ENCODE results near the gene LRCOL1.

The LRCOL1 gene

DNA sequence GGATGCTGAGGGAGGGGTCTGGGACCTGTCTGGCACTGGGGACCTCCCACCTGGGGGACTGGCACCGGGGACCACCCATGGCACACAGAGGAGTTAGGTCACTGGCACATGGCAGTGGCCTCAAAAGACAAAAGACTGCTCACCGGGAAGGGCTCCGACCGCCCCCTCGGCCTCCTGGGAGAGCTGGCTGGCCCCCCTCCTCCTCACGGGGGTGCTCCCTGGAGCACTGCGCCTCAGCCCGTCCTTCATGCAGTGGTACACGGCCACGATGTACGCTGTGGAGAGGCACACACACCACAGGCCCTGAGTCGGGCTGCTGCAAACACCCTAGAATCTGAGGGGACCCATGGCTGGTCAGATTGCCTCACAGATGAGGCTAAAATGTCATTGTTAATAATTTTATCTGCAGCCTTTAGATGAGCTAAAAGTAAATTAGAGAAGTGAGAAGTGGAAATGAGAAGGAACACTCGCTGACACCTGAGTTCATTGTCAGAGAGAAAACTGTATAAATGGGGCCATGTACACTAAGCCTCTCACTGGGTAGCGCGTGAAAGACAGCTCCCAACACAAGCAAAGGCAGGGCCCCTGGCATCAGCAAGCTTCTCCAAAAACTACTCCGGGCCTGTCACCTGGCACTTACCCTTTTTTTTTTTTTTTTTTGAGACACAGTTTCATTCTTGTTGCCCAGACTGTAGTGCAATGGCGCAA is 22.3 kb upstream of the LRCOL1 start:
- DNase-seq (ENCODE audit: extremely low spot score), result no peak
- ChIA-PET CTCF (interaction anchor here (0.6 kb wide), 1 partner anchor 78 kb away, joined by 3 read pairs; the partner anchor contains the start of gene PGAM5), POLR2A (no interaction called here)
- TF ChIP-seq TARDBP (IDR thresholded peaks at IDR 0.05), result no peak
- TF ChIP-seq FOXA1 (IDR thresholded peaks at IDR 0.05), result no peak
- no peak for TF ChIP-seq ARNT (IDR thresholded peaks at IDR 0.05)
- TF ChIP-seq, protein P1, sequence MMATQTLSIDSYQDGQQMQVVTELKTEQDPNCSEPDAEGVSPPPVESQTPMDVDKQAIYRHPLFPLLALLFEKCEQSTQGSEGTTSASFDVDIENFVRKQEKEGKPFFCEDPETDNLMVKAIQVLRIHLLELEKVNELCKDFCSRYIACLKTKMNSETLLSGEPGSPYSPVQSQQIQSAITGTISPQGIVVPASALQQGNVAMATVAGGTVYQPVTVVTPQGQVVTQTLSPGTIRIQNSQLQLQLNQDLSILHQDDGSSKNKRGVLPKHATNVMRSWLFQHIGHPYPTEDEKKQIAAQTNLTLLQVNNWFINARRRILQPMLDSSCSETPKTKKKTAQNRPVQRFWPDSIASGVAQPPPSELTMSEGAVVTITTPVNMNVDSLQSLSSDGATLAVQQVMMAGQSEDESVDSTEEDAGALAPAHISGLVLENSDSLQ (IDR thresholded peaks at IDR 0.05), result no peak
- TF ChIP-seq NFRKB (IDR thresholded peaks at IDR 0.05), result no peak
- TF ChIP-seq LEF1 (IDR thresholded peaks at IDR 0.05; ENCODE audit: borderline replicate concordance), result no peak
- no peak for TF ChIP-seq FOXK2 (IDR thresholded peaks at IDR 0.05)
- no peak for TF ChIP-seq SP1 (IDR thresholded peaks at IDR 0.05)
- TF ChIP-seq HDGF (IDR thresholded peaks at IDR 0.05; ENCODE audit: borderline replicate concordance), result no peak
- no peak for TF ChIP-seq FOXM1 (IDR thresholded peaks at IDR 0.05; ENCODE audit: borderline replicate concordance)
- no peak for TF ChIP-seq ELF4 (IDR thresholded peaks at IDR 0.05)
- TF ChIP-seq L3MBTL2 (conservative IDR thresholded peaks at IDR 0.05), result no peak
- no peak for TF ChIP-seq CTBP1 (IDR thresholded peaks at IDR 0.05; ENCODE audit: borderline replicate concordance)
- no peak for TF ChIP-seq SUZ12 (IDR thresholded peaks at IDR 0.05)

DNA sequence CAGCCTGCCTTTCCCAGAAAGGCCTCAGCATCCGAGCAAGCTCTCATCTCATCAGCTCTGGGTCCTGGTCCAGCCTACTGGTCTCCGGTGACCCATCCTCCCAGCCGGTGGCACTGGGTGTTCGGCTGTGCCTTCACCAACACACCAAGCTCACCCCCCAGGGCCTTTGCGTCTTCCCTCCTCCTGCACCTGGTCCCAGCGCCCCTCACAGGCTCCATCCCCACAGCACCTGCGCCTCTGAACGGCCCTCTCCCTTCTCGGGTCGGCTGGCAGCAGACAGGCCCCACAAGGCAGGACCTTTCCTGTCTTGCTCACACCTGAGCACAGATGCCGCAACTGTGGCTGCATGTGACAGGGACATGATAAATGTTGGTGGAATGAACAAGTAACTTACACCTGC is 21.3 kb upstream of the LRCOL1 start:
- POLR2A ChIA-PET, result no interaction called here
- no peak for TF ChIP-seq SUZ12 (IDR thresholded peaks at IDR 0.05)
- no peak for TF ChIP-seq SP1 (IDR thresholded peaks at IDR 0.05)
- TF ChIP-seq L3MBTL2 (conservative IDR thresholded peaks at IDR 0.05), result no peak
- TF ChIP-seq FOXM1 (IDR thresholded peaks at IDR 0.05; ENCODE audit: borderline replicate concordance), result no peak
- no peak for TF ChIP-seq NFRKB (IDR thresholded peaks at IDR 0.05)
- TF ChIP-seq ARNT (IDR thresholded peaks at IDR 0.05), result no peak
- TF ChIP-seq, protein P1 (IDR thresholded peaks at IDR 0.05), result no peak
- TF ChIP-seq LEF1 (IDR thresholded peaks at IDR 0.05; ENCODE audit: borderline replicate concordance), result no peak
- no peak for TF ChIP-seq TARDBP (IDR thresholded peaks at IDR 0.05)
- TF ChIP-seq ELF4 (IDR thresholded peaks at IDR 0.05), result no peak
- no peak for TF ChIP-seq ZNF384 (IDR thresholded peaks at IDR 0.05)
- no peak for DNase-seq (ENCODE audit: extremely low spot score)
- CTCF ChIA-PET, result no interaction called here

DNA sequence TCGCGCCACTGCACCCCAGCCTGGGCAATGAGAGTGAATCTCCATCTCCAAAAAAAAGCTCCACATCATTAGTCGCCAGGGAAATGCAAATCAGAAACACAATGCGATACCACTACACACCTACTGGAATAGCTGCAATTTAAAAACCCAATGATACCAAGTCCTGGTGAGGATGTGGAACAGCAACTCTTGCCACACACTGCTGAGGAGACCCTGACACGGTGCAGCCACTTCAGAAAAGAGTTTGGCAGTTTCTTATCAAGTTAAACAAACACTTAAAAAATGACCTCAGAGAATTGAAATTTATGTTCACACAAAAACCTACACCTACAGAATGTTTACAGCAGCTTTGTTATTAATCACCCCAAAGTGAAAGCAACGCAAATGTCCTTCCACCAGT is 20.3 kb upstream of the LRCOL1 start:
- DNase-seq (ENCODE audit: extremely low spot score), result no peak
- TF ChIP-seq FOXA1 (IDR thresholded peaks at IDR 0.05), result no peak
- no peak for TF ChIP-seq BHLHE40 (IDR thresholded peaks at IDR 0.05; ENCODE audit: borderline replicate concordance)
- TF ChIP-seq ELF4 (IDR thresholded peaks at IDR 0.05), result no peak
- TF ChIP-seq, protein P1 (IDR thresholded peaks at IDR 0.05), result no peak
- TF ChIP-seq SUZ12 (IDR thresholded peaks at IDR 0.05), result no peak
- no peak for TF ChIP-seq L3MBTL2 (conservative IDR thresholded peaks at IDR 0.05)
- no peak for TF ChIP-seq HDGF (IDR thresholded peaks at IDR 0.05; ENCODE audit: borderline replicate concordance)
- TF ChIP-seq CTBP1 (IDR thresholded peaks at IDR 0.05; ENCODE audit: borderline replicate concordance), result no peak
- no peak for TF ChIP-seq LEF1 (IDR thresholded peaks at IDR 0.05; ENCODE audit: borderline replicate concordance)
- TF ChIP-seq TARDBP (IDR thresholded peaks at IDR 0.05), result no peak
- no peak for TF ChIP-seq ZNF384 (IDR thresholded peaks at IDR 0.05)
- no peak for TF ChIP-seq ARNT (IDR thresholded peaks at IDR 0.05)
- TF ChIP-seq FOXM1 (IDR thresholded peaks at IDR 0.05; ENCODE audit: borderline replicate concordance), result no peak
- no peak for TF ChIP-seq NFRKB (IDR thresholded peaks at IDR 0.05)
- TF ChIP-seq FOXK2 (IDR thresholded peaks at IDR 0.05), result no peak
- no peak for TF ChIP-seq SP1 (IDR thresholded peaks at IDR 0.05)
- ChIA-PET POLR2A (no interaction called here), CTCF (no interaction called here)

DNA sequence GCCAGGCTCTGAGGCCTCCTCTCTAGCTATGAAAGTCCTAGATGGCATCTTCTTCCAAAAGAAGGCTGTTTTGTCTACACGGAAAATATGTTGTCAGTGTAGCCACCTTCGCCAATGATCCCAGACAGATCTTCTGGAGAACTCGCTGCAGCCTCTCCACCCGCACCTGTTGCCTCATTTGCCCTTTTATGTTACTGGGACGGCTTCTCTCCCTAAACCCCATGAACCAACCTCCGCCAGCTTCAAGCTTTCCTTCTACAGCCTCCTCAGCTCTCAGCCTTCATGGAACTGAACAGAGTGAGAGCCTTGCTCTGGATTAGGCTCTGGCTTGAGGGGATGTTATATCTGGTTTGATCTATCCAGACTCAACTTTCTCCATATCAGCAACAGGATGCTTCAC is 18.9 kb upstream of the LRCOL1 start:
- no peak for DNase-seq (ENCODE audit: extremely low spot score)
- ChIA-PET POLR2A (no interaction called here), CTCF (no interaction called here)
- TF ChIP-seq SP1 (IDR thresholded peaks at IDR 0.05) (no peak), BHLHE40 (IDR thresholded peaks at IDR 0.05; ENCODE audit: borderline replicate concordance) (no peak), TARDBP (IDR thresholded peaks at IDR 0.05) (no peak), FOXK2 (IDR thresholded peaks at IDR 0.05) (no peak), LEF1 (IDR thresholded peaks at IDR 0.05; ENCODE audit: borderline replicate concordance) (no peak), NFRKB (IDR thresholded peaks at IDR 0.05) (no peak), ELF4 (IDR thresholded peaks at IDR 0.05) (no peak)

DNA sequence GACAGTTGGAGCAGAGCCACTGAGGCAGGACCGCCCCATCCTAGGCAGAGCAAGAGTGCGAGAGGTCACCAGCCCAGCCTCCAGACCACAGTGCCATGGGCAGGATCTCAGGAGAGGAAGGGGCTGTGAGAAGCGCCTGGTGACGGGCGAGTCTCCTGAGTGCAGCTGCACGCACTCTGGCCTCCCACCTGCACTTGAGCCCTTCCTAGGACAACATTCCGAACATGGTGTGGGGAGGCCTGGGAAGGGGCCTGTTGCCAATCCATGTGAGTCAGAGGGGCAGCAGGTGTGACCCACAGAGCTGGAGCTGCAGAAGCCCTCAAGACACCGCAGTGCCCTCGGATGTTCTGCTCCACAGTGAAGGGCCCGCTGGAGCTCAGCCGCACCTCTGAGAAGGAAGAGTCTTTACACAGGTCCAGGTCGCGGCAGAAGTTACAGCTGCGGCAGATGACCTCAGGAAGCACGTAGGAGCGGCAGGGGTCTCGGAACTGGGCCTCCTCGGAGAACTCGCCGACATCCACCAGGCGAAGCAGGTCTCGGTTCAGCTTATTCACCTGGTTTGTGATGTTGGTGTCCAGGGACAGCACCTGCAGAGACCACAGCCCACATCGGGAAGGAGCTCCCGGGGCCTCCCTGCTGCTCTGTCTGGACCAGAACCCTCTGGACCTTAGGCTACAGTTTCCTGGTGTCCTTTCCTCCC is 15.5 kb upstream of the LRCOL1 start:
- TF ChIP-seq NFRKB (IDR thresholded peaks at IDR 0.05), result no peak
- no peak for TF ChIP-seq TARDBP (IDR thresholded peaks at IDR 0.05)
- ChIA-PET POLR2A (no interaction called here), CTCF (interaction anchor here (0.5 kb wide), 1 partner anchor 67 kb away, joined by 4 read pairs; no protein-coding TSS in a partner anchor)
- no peak for DNase-seq (ENCODE audit: extremely low spot score)

DNA sequence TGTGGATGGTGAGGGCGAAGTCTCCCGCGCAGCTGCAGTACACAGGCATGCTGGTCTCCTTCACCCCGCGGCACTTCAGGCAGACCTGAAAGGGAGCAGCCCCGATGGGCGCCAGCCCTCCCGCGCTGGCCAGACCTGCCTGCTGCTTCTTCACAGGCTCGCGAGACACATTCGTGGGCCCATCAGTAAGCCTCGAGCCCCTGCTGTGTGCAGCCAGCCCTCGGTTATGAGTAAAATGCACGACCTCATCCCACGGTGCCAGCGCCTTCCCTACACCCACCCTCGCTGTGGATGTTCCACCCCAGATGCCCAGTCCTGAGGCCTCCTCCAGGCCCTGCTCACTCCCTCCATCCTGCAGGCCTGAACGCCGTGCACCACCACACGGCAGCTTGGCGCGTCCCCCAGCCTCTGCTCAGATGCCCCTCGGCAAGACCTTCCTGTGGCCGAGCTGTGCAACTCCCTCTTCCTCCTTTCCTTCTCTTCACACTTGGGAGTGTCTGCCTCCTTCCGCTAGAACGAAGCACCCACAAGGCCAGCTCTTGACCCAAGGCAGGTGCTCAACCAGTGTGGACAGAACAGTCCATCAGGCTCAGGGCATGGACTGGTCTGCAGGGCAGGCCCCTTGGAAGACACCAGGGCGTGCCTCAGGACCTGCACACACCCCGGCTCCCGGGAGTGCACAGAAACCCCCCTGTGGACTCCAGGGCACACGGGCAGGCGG is 14.7 kb upstream of the LRCOL1 start:
- TF ChIP-seq ZNF384 (IDR thresholded peaks at IDR 0.05), result no peak
- no peak for TF ChIP-seq TARDBP (IDR thresholded peaks at IDR 0.05)
- no peak for TF ChIP-seq HDGF (IDR thresholded peaks at IDR 0.05; ENCODE audit: borderline replicate concordance)
- no peak for TF ChIP-seq NFRKB (IDR thresholded peaks at IDR 0.05)
- no peak for TF ChIP-seq FOXM1 (IDR thresholded peaks at IDR 0.05; ENCODE audit: borderline replicate concordance)
- no peak for TF ChIP-seq CTBP1 (IDR thresholded peaks at IDR 0.05; ENCODE audit: borderline replicate concordance)
- TF ChIP-seq, protein P1 (IDR thresholded peaks at IDR 0.05), result no peak
- no peak for TF ChIP-seq SUZ12 (IDR thresholded peaks at IDR 0.05)
- TF ChIP-seq SP1 (IDR thresholded peaks at IDR 0.05), result no peak
- no peak for TF ChIP-seq LEF1 (IDR thresholded peaks at IDR 0.05; ENCODE audit: borderline replicate concordance)
- no peak for TF ChIP-seq ELF4 (IDR thresholded peaks at IDR 0.05)
- no peak for DNase-seq (ENCODE audit: extremely low spot score)
- ChIA-PET POLR2A (no interaction called here), CTCF (interaction anchor here (0.5 kb wide), 1 partner anchor 68 kb away, joined by 4 read pairs; no protein-coding TSS in a partner anchor)
